HepG2 (cell line): ENCODE results near the gene PLXNB2.

Experiments used
- ARNT ChIP-seq: fragments of 450-650 bp; IDR thresholded peaks from 2 replicates; pipeline ENCODE4 v1.6.1; 2017
- CREM ChIP-seq, 2 experiments: sonication (generic) in 1 of 2; formaldehyde crosslinking in 1 of 2; IDR thresholded peaks; 2 replicates each; pipeline versions ENCODE4 v1.4.0 to v1.6.1; 2016 to 2020; ENCODE audit warnings: antibody characterized with exemption in 1 of 2, mild to moderate bottlenecking in 1 of 2, missing genetic modification reagents in 1 of 2
- CTCF ChIP-seq: sonication (generic); formaldehyde crosslinking; IDR thresholded peaks from 2 replicates; pipeline ENCODE4 v1.5.0; 2020; ENCODE audit warnings: mild to moderate bottlenecking, missing genetic modification reagents, moderate library complexity
- ETS1 ChIP-seq: sonication (generic); formaldehyde crosslinking; IDR thresholded peaks from 2 replicates; pipeline ENCODE4 v1.4.0; 2020; ENCODE audit warnings: missing genetic modification reagents
- NCOA2 ChIP-seq: sonication (generic); formaldehyde crosslinking; IDR thresholded peaks from 2 replicates; pipeline ENCODE4 v1.8.0; 2022; ENCODE audit warnings: inconsistent platforms
- NR3C1 ChIP-seq: sonication (generic); formaldehyde crosslinking; IDR thresholded peaks from 2 replicates; pipeline ENCODE4 v1.4.0; 2020; ENCODE audit warnings: missing genetic modification reagents
- PAWR ChIP-seq: sonication (generic); formaldehyde crosslinking; IDR thresholded peaks from 2 replicates; pipeline ENCODE4 v1.4.0; 2020; ENCODE audit warnings: missing genetic modification reagents, mild to moderate bottlenecking, borderline replicate concordance
- RAD21 ChIP-seq: fragments of 450-650 bp; formaldehyde crosslinking; IDR thresholded peaks from 2 replicates; pipeline ENCODE4 v1.5.0; 2020; ENCODE audit warnings: mild to moderate bottlenecking
- RFX1 ChIP-seq: fragments of 450-650 bp; IDR thresholded peaks from 2 replicates; pipeline ENCODE4 v1.6.1; 2017
- ZBTB7A ChIP-seq: sonication (generic); formaldehyde crosslinking; IDR thresholded peaks from 2 replicates; pipeline ENCODE4 v1.8.0; 2022; ENCODE audit warnings: mild to moderate bottlenecking, missing genetic modification reagents
- ZC3H13 ChIP-seq: sonication (generic); formaldehyde crosslinking; IDR thresholded peaks from 2 replicates; pipeline ENCODE4 v1.8.1; 2023; ENCODE audit warnings: mild to moderate bottlenecking, missing genetic modification reagents, moderate library complexity
- ZFP1 ChIP-seq: IDR thresholded peaks from 2 replicates; pipeline ENCODE4 v1.6.1; 2016
- ZNF512 ChIP-seq: sonication (generic); formaldehyde crosslinking; IDR thresholded peaks from 2 replicates; pipeline ENCODE4 v1.4.0; 2020; ENCODE audit warnings: mild to moderate bottlenecking, missing genetic modification reagents
- ZNF549 ChIP-seq: sonication (generic); formaldehyde crosslinking; IDR thresholded peaks from 2 replicates; pipeline ENCODE4 v1.5.0; 2020; ENCODE audit warnings: missing genetic modification reagents

- no peak for TF ChIP-seq ZC3H13 (CRISPR knock-in tag)
- no peak for TF ChIP-seq ZNF549 (CRISPR knock-in tag)
- no peak for TF ChIP-seq CREM (IDR thresholded peaks at IDR 0.05)
- no peak for TF ChIP-seq CREM (CRISPR knock-in tag; IDR thresholded peaks at IDR 0.05)
- no peak for TF ChIP-seq ZFP1 (CRISPR knock-in tag)
- TF ChIP-seq PAWR (CRISPR knock-in tag): no peak
- TF ChIP-seq ZNF512 (CRISPR knock-in tag): no peak
- no peak for TF ChIP-seq ETS1 (CRISPR knock-in tag)
- no peak for TF ChIP-seq RAD21 (CRISPR knock-in tag)
- TF ChIP-seq NCOA2 (CRISPR knock-in tag): no peak
- TF ChIP-seq ZBTB7A (CRISPR knock-in tag): no peak
- no peak for TF ChIP-seq ARNT
- no peak for TF ChIP-seq CTCF
- no peak for TF ChIP-seq RFX1
- TF ChIP-seq NR3C1 (CRISPR knock-in tag): no peak
Observed at GRCh38 chr22:50243685-50244419, 63.6 kb downstream of the PLXNB2 start.
